Adipocyte (in vitro differentiated cells): ENCODE results near the gene RASA3.

Experiments used
- DNase-seq: peaks from one replicate; pipeline ENCODE4 v3.0.0-alpha.2; 2015; ENCODE audit warnings: low read depth
- H3K27me3 ChIP-seq: replicated peaks from 2 replicates; pipeline ENCODE4 v1.7.0; 2013; ENCODE audit warnings: mild to moderate bottlenecking, low read length, moderate library complexity; ENCODE audit not compliant: control insufficient read depth, insufficient read depth
- H3K36me3 ChIP-seq: 2 replicates; pipeline ENCODE4 v1.7.0; 2013; ENCODE audit warnings: low read length, mild to moderate bottlenecking, moderate library complexity; ENCODE audit not compliant: control insufficient read depth, insufficient read depth, severe bottlenecking
- H3K4me1 ChIP-seq: 2 replicates; pipeline ENCODE4 v1.7.0; 2013; ENCODE audit warnings: mild to moderate bottlenecking, low read length, moderate library complexity; ENCODE audit not compliant: control insufficient read depth, insufficient read depth
- H3K4me3 ChIP-seq: 2 replicates; pipeline ENCODE4 v1.7.0; 2013; ENCODE audit warnings: mild to moderate bottlenecking, low read length, moderate library complexity
- H3K9ac ChIP-seq: 2 replicates; pipeline ENCODE4 v1.7.0; 2013; ENCODE audit warnings: mild to moderate bottlenecking, low read length, moderate library complexity
- H3K9me3 ChIP-seq: 2 replicates; pipeline ENCODE4 v1.7.0; 2013; ENCODE audit warnings: mild to moderate bottlenecking, low read length, moderate library complexity; ENCODE audit not compliant: control insufficient read depth

The RASA3 gene

GRCh38 chr13:114090476-114090875 lies 41.9 kb downstream of the RASA3 start:
- no peak for DNase-seq
- Histone ChIP-seq H3K4me1 (peaks cover 2% of the 10 kb centered on the region), H3K4me3 (no peak overlapping the region), H3K36me3 (no peaks in the 10 kb centered on the region), H3K9me3 (peaks cover 2% of the 10 kb centered on the region), H3K27me3 (no peaks in the 10 kb centered on the region), H3K9ac (no peak overlapping the region)

- Histone ChIP-seq H3K27me3 (no peaks in the 10 kb centered on the region), H3K36me3 (no peaks in the 10 kb centered on the region), H3K9ac (no peak overlapping the region), H3K4me3 (no peak overlapping the region), H3K9me3 (peaks cover 2% of the 10 kb centered on the region), H3K4me1 (no peaks in the 10 kb centered on the region)
- no peak for DNase-seq
Measured at GRCh38 chr13:114089751-114090400, 42.5 kb downstream of the RASA3 start.

GRCh38 chr13:114089341-114089740 lies 43.1 kb downstream of the RASA3 start:
- Histone ChIP-seq H3K9me3 (peaks cover 2% of the 10 kb centered on the region), H3K9ac (no peak overlapping the region), H3K36me3 (no peaks in the 10 kb centered on the region), H3K4me3 (no peak overlapping the region), H3K4me1 (no peaks in the 10 kb centered on the region), H3K27me3 (no peaks in the 10 kb centered on the region)
- DNase-seq, result no peak

GRCh38 chr13:114088863-114089262 lies 43.6 kb downstream of the RASA3 start:
- Histone ChIP-seq H3K9me3 (peaks cover 2% of the 10 kb centered on the region), H3K27me3 (no peaks in the 10 kb centered on the region), H3K36me3 (no peaks in the 10 kb centered on the region), H3K4me1 (no peaks in the 10 kb centered on the region), H3K4me3 (no peak overlapping the region), H3K9ac (no peak overlapping the region)
- no peak for DNase-seq

GRCh38 chr13:114088234-114088633 lies 44.2 kb downstream of the RASA3 start:
- no peaks in the 10 kb centered on the region for H3K27me3 ChIP-seq
- no peak for DNase-seq
- no peak overlapping the region for H3K4me3 ChIP-seq
- peaks cover 2% of the 10 kb centered on the region for H3K9me3 ChIP-seq
- H3K4me1 ChIP-seq, result no peaks in the 10 kb centered on the region
- no peaks in the 10 kb centered on the region for H3K36me3 ChIP-seq
- H3K9ac ChIP-seq, result no peak overlapping the region

- Histone ChIP-seq H3K9ac (no peak overlapping the region), H3K4me1 (no peaks in the 10 kb centered on the region), H3K36me3 (no peaks in the 10 kb centered on the region), H3K9me3 (no peaks in the 10 kb centered on the region), H3K27me3 (no peaks in the 10 kb centered on the region), H3K4me3 (no peak overlapping the region)
- DNase-seq, result no peak
Measured at GRCh38 chr13:114087430-114087829, 45.0 kb downstream of the RASA3 start.

GRCh38 chr13:114082849-114083645 lies 49.4 kb downstream of the RASA3 start:
- no peak for DNase-seq
- H3K9ac ChIP-seq, result no peak overlapping the region
- no peaks in the 10 kb centered on the region for H3K27me3 ChIP-seq

GRCh38 chr13:114081761-114082681 lies 50.4 kb downstream of the RASA3 start:
- no peak for DNase-seq
- no peaks in the 10 kb centered on the region for H3K27me3 ChIP-seq
- H3K9me3 ChIP-seq, result no peaks in the 10 kb centered on the region
- peaks cover 18% of the 10 kb centered on the region for H3K4me1 ChIP-seq
- no peak overlapping the region for H3K4me3 ChIP-seq
- H3K9ac ChIP-seq, result no peak overlapping the region
- H3K36me3 ChIP-seq, result no peaks in the 10 kb centered on the region

More at GRCh38 chr13:114082849-114083645, 49.4 kb downstream of the RASA3 start:
- H3K4me3 ChIP-seq, result no peak overlapping the region
- H3K4me1 ChIP-seq, result peaks cover 17% of the 10 kb centered on the region
- no peaks in the 10 kb centered on the region for H3K36me3 ChIP-seq
- H3K9me3 ChIP-seq, result no peaks in the 10 kb centered on the region

GRCh38 chr13:114080739-114081561 lies 51.5 kb downstream of the RASA3 start:
- Histone ChIP-seq H3K36me3 (no peaks in the 10 kb centered on the region), H3K9me3 (no peaks in the 10 kb centered on the region), H3K4me3 (no peak overlapping the region), H3K27me3 (no peaks in the 10 kb centered on the region), H3K4me1 (peaks cover 18% of the 10 kb centered on the region), H3K9ac (no peak overlapping the region)
- no peak for DNase-seq

- H3K27me3 ChIP-seq, result no peaks in the 10 kb centered on the region
- peak overlapping the region; percentile 65 for H3K9ac ChIP-seq
- DNase-seq, result no peak
- no peak overlapping the region for H3K4me3 ChIP-seq
- peaks cover 4% of the 10 kb centered on the region for H3K36me3 ChIP-seq
- H3K4me1 ChIP-seq, result peaks cover 18% of the 10 kb centered on the region
- H3K9me3 ChIP-seq, result no peaks in the 10 kb centered on the region
Measured at GRCh38 chr13:114079601-114080536, 52.6 kb downstream of the RASA3 start.
